H9 (cell line): ENCODE results near the gene C4orf51. TPM values are rescaled to one million over a fixed set of nuclear protein-coding genes. Genes with fewer than 3 reads are reported as not detected.

Experiments
- DNase-seq: peaks from one replicate; pipeline ENCODE4 v3.0.0-alpha.2; 2017
- H2AFZ ChIP-seq: one replicate; pipeline ENCODE4 v1.6.1; 2013; ENCODE audit warnings: mild to moderate bottlenecking, low read length, control low read depth, moderate library complexity
- H2AK5ac ChIP-seq: 2 replicates; pipeline ENCODE4 v1.6.1; 2013; ENCODE audit warnings: low read length, control low read depth, mixed read lengths; ENCODE audit not compliant: insufficient read length
- H2BK120ac ChIP-seq: one replicate; pipeline ENCODE4 v1.6.1; 2013; ENCODE audit warnings: low read depth, mild to moderate bottlenecking, low read length, control low read depth, inconsistent platforms; ENCODE audit not compliant: poor library complexity, severe bottlenecking
- H2BK12ac ChIP-seq: 2 replicates; pipeline ENCODE4 v1.6.1; 2013; ENCODE audit warnings: low read length, control low read depth, mixed read lengths, low read depth; ENCODE audit not compliant: insufficient read length
- H2BK15ac ChIP-seq: 2 replicates; pipeline ENCODE4 v1.6.1; 2013; ENCODE audit warnings: low read depth, low read length, control low read depth
- H2BK20ac ChIP-seq: one replicate; pipeline ENCODE4 v1.6.1; 2013; ENCODE audit warnings: low read depth, mild to moderate bottlenecking, low read length, control low read depth, inconsistent platforms; ENCODE audit not compliant: poor library complexity, severe bottlenecking
- H2BK5ac ChIP-seq: 2 replicates; pipeline ENCODE4 v1.6.1; 2013; ENCODE audit warnings: low read length, control low read depth, mixed read lengths; ENCODE audit not compliant: insufficient read length
- H3K14ac ChIP-seq: 2 replicates; pipeline ENCODE4 v1.6.1; 2013; ENCODE audit warnings: low read length, control low read depth; ENCODE audit not compliant: insufficient read depth
- H3K18ac ChIP-seq: 2 replicates; pipeline ENCODE4 v1.6.1; 2013; ENCODE audit warnings: low read depth, mild to moderate bottlenecking, mixed read lengths, low read length, control low read depth; ENCODE audit not compliant: insufficient read length
- H3K23ac ChIP-seq: 2 replicates; pipeline ENCODE4 v1.6.1; 2013; ENCODE audit warnings: low read length, control low read depth, mixed read lengths, low read depth; ENCODE audit not compliant: insufficient read length
- H3K23me2 ChIP-seq: 2 replicates; pipeline ENCODE4 v1.6.1; 2013; ENCODE audit warnings: low read depth, mild to moderate bottlenecking, mixed read lengths, low read length, control low read depth; ENCODE audit not compliant: insufficient read length, poor library complexity, severe bottlenecking
- H3K27ac ChIP-seq: 2 replicates; pipeline ENCODE4 v1.5.1; 2013; ENCODE audit warnings: low read length, control low read depth, mixed read lengths, low read depth; ENCODE audit not compliant: insufficient read length
- H3K27me3 ChIP-seq: 2 replicates; pipeline ENCODE4 v1.6.1; 2013; ENCODE audit warnings: low read length, control low read depth, inconsistent platforms; ENCODE audit not compliant: insufficient read depth
- H3K4ac ChIP-seq: 2 replicates; pipeline ENCODE4 v1.6.1; 2013; ENCODE audit warnings: low read depth, mild to moderate bottlenecking, control low read depth, inconsistent platforms, low read length, moderate library complexity
- H3K4me1 ChIP-seq: 2 replicates; pipeline ENCODE4 v1.6.1; 2013; ENCODE audit warnings: low read length, control low read depth, inconsistent platforms; ENCODE audit not compliant: insufficient read depth
- H3K4me2 ChIP-seq: 2 replicates; pipeline ENCODE4 v1.6.1; 2013; ENCODE audit warnings: low read length, control low read depth, mixed read lengths; ENCODE audit not compliant: insufficient read length, insufficient read depth
- H3K56ac ChIP-seq: 2 replicates; pipeline ENCODE4 v1.6.1; 2013; ENCODE audit warnings: low read depth, mild to moderate bottlenecking, mixed read lengths, low read length, control low read depth; ENCODE audit not compliant: insufficient read length
- H3K79me1 ChIP-seq: 2 replicates; pipeline ENCODE4 v1.6.1; 2013; ENCODE audit warnings: low read depth, mild to moderate bottlenecking, moderate library complexity, low read length, control low read depth, inconsistent platforms; ENCODE audit not compliant: insufficient read depth, poor library complexity, severe bottlenecking
- H3K79me2 ChIP-seq: 2 replicates; pipeline ENCODE4 v1.6.1; 2013; ENCODE audit warnings: low read length, control low read depth, inconsistent platforms; ENCODE audit not compliant: insufficient read depth
- H3K9ac ChIP-seq: 2 replicates; pipeline ENCODE4 v1.6.1; 2013; ENCODE audit warnings: low read length, control low read depth, mixed read lengths; ENCODE audit not compliant: insufficient read length; ENCODE audit errors: extremely low read depth
- H3K9me3 ChIP-seq: one replicate; pipeline ENCODE4 v1.6.1; 2013; ENCODE audit warnings: low read depth, low read length, inconsistent platforms; ENCODE audit not compliant: control insufficient read depth
- H3T11ph ChIP-seq: one replicate; pipeline ENCODE4 v1.6.1; 2013; ENCODE audit warnings: mild to moderate bottlenecking, low read length, control low read depth, inconsistent platforms
- H4K20me1 ChIP-seq: one replicate; pipeline ENCODE4 v1.6.1; 2013; ENCODE audit not compliant: control insufficient read depth, insufficient read length, insufficient read depth
- H4K5ac ChIP-seq: 2 replicates; pipeline ENCODE4 v1.6.1; 2013; ENCODE audit warnings: low read depth, mild to moderate bottlenecking, mixed read lengths, low read length, control low read depth; ENCODE audit not compliant: insufficient read length
- H4K8ac ChIP-seq: replicated peaks from 2 replicates; pipeline ENCODE4 v1.6.1; 2013; ENCODE audit warnings: low read length, control low read depth, mixed read lengths, low read depth; ENCODE audit not compliant: insufficient read length
- H4K91ac ChIP-seq: 2 replicates; pipeline ENCODE4 v1.6.1; 2013; ENCODE audit warnings: low read depth, mild to moderate bottlenecking, moderate library complexity, mixed read lengths, low read length, control low read depth; ENCODE audit not compliant: insufficient read length
- H3K27ac Mint-ChIP-seq, 3 experiments: 2 replicates in 2 of 3; 3 replicates in 1 of 3; pipeline ENCODE4 v1.8.0; 2020 to 2021; ENCODE audit warnings: mixed read lengths in 3 of 3, mild to moderate bottlenecking in 1 of 3, moderate library complexity in 1 of 3
- H3K27me3 Mint-ChIP-seq: 2 replicates; pipeline ENCODE4 v1.8.0; 2021; ENCODE audit warnings: low read depth, mild to moderate bottlenecking, moderate library complexity, mixed read lengths
- H3K36me3 Mint-ChIP-seq, 3 experiments: 2 replicates in 2 of 3; 3 replicates in 1 of 3; pipeline ENCODE4 v1.8.0; 2020 to 2021; ENCODE audit warnings: low read depth in 3 of 3, mixed read lengths in 3 of 3; ENCODE audit not compliant: insufficient read depth in 1 of 3
- H3K4me1 Mint-ChIP-seq, 2 experiments: 2 replicates each; pipeline ENCODE4 v1.8.0; 2020; ENCODE audit warnings: mixed read lengths in 2 of 2
- H3K4me3 Mint-ChIP-seq, 2 experiments: 2 replicates in 1 of 2; 3 replicates in 1 of 2; pipeline ENCODE4 v1.8.0; 2020 to 2021; ENCODE audit warnings: mild to moderate bottlenecking in 2 of 2, mixed read lengths in 2 of 2, moderate library complexity in 1 of 2
- H3K9me3 Mint-ChIP-seq, 2 experiments: 2 replicates in 1 of 2; 3 replicates in 1 of 2; pipeline ENCODE4 v1.8.0; 2020; ENCODE audit warnings: mild to moderate bottlenecking in 2 of 2, mixed read lengths in 2 of 2, moderate library complexity in 1 of 2
- total RNA-seq: library from RNA; stranded (reverse); gene quantifications from 2 replicates; pipeline ENCODE4 v1.2.1, GENCODE V29; 2021
- TF ChIP-seq, protein P1 (sequence below): fragments of 200-600 bp; sonication (generic); conservative IDR thresholded peaks from 3 replicates; pipeline ENCODE4 v1.8.0; 2021; ENCODE audit warnings: antibody characterized with exemption, mild to moderate bottlenecking

Gene C4orf51
- total RNA-seq, 1 experiment from 2014 or later, result 6.0 TPM

DNA sequence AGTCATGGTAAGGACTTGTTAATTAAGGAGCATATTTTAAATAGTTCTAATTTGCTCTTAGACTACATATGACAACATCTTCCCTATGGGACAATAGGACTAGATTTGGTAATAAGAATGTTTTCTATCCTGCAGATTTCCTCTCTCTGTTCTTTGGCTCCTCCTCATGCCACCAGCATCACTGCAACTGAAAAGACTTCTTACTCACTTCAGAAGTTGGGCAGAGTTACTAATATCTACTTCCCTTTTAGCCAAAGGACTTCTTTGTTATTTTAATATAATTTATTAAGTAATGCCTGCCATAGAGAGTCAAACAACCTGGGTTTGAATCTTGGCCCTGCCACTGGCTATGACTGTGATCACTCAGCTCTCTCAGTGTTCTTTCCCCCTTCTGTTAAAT is 44.3 kb upstream of the C4orf51 start:
- H3K9me3 Mint-ChIP-seq, result no peaks in the 10 kb centered on the region
- Histone ChIP-seq H3K4me2 (no peak overlapping the region), H4K91ac (no peak overlapping the region), H2BK5ac (no peak overlapping the region), H3K18ac (no peak overlapping the region), H2AK5ac (no peak overlapping the region), H3K79me1 (no peaks in the 10 kb centered on the region), H3K27ac (no peak overlapping the region), H3T11ph (no peak overlapping the region), H3K4ac (no peak overlapping the region), H3K9me3 (no peaks in the 10 kb centered on the region), H3K14ac (no peak overlapping the region), H4K20me1 (no peaks in the 10 kb centered on the region), H4K5ac (no peak overlapping the region), H2BK15ac (no peak overlapping the region), H3K23ac (no peak overlapping the region), H3K56ac (no peak overlapping the region), H3K79me2 (no peaks in the 10 kb centered on the region), H3K9ac (no peak overlapping the region), H2BK120ac (no peak overlapping the region), H3K4me1 (no peaks in the 10 kb centered on the region; the same call in 1 of the 2 replicates), H3K27me3 (no peaks in the 10 kb centered on the region), H2BK12ac (no peak overlapping the region), H4K8ac (no peak overlapping the region), H2BK20ac (no peak overlapping the region), H3K23me2 (no peaks in the 10 kb centered on the region), H2AFZ (no peak overlapping the region)
- no peak for DNase-seq
- no peak overlapping the region for H3K27ac Mint-ChIP-seq
- no peak overlapping the region for H3K4me3 Mint-ChIP-seq
- TF ChIP-seq, protein P1, sequence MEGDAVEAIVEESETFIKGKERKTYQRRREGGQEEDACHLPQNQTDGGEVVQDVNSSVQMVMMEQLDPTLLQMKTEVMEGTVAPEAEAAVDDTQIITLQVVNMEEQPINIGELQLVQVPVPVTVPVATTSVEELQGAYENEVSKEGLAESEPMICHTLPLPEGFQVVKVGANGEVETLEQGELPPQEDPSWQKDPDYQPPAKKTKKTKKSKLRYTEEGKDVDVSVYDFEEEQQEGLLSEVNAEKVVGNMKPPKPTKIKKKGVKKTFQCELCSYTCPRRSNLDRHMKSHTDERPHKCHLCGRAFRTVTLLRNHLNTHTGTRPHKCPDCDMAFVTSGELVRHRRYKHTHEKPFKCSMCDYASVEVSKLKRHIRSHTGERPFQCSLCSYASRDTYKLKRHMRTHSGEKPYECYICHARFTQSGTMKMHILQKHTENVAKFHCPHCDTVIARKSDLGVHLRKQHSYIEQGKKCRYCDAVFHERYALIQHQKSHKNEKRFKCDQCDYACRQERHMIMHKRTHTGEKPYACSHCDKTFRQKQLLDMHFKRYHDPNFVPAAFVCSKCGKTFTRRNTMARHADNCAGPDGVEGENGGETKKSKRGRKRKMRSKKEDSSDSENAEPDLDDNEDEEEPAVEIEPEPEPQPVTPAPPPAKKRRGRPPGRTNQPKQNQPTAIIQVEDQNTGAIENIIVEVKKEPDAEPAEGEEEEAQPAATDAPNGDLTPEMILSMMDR, result no peak
- peaks cover 17 to 26% of the 10 kb centered on the region in 2 experiments; a peak in 3 of 4 replicates for H3K4me1 Mint-ChIP-seq
- H3K36me3 Mint-ChIP-seq, result peaks cover 2 to 4% (median 2%) of the 10 kb centered on the region in 3 experiments; a peak in 3 of 7 replicates
- no peaks in the 10 kb centered on the region for H3K27me3 Mint-ChIP-seq
